Measurements from ENCODE around the gene KRTAP4-16. TPM values are rescaled to one million over a fixed set of nuclear protein-coding genes. Genes with fewer than 3 reads are reported as not detected.
"Not testable (repeated sequence)": the region's sequence is repeated elsewhere in the genome, so short reads cannot be mapped to it uniquely, and the experiment has no call there.

The KRTAP4-16 gene
- total RNA-seq, result not detected in 2 replicates
- long read RNA-seq, result 0 reads

- Mint-ChIP-seq H3K4me1 (ENCODE audit: unreplicated experiment) (peaks cover 57% of the 10 kb centered on the region), H3K27ac (ENCODE audit: unreplicated experiment) (no peak within 1 kb of the TSS), H3K27me3 (ENCODE audit: unreplicated experiment) (no peaks in the 10 kb centered on the region), H3K4me3 (ENCODE audit: unreplicated experiment) (no peak within 1 kb of the TSS), H3K9me3 (ENCODE audit: unreplicated experiment) (no peaks in the 10 kb centered on the region), H3K36me3 (ENCODE audit: unreplicated experiment) (no peaks in the 10 kb centered on the region)
- DNase-seq (ENCODE audit: extremely low spot score, unreplicated experiment), result no peak
- no peak for TF ChIP-seq CTCF (IDR thresholded peaks at IDR 0.05)
Measured at GRCh38 chr17:41101586-41102259, at the start of gene KRTAP4-16. Gene KRTAP4-16, minus strand, starts transcription at chr17:41102209. Its CDS starts 0 bp downstream, at chr17:41102209.

- Mint-ChIP-seq H3K27ac (ENCODE audit: unreplicated experiment) (no peak overlapping the region), H3K4me1 (ENCODE audit: unreplicated experiment) (no peaks in the 10 kb centered on the region), H3K36me3 (ENCODE audit: unreplicated experiment) (no peaks in the 10 kb centered on the region), H3K4me3 (ENCODE audit: unreplicated experiment) (no peak overlapping the region), H3K27me3 (ENCODE audit: unreplicated experiment) (no peaks in the 10 kb centered on the region), H3K9me3 (ENCODE audit: unreplicated experiment) (no peaks in the 10 kb centered on the region)
- TF ChIP-seq CTCF (IDR thresholded peaks at IDR 0.05), result no peak
- no peak for DNase-seq (ENCODE audit: extremely low spot score, unreplicated experiment)
Measured at GRCh38 chr17:41151525-41151924, 49.5 kb upstream of the KRTAP4-16 start.

- DNase-seq (ENCODE audit: extremely low spot score, unreplicated experiment), result no peak
- Mint-ChIP-seq H3K9me3 (ENCODE audit: unreplicated experiment) (no peaks in the 10 kb centered on the region), H3K4me1 (ENCODE audit: unreplicated experiment) (no peaks in the 10 kb centered on the region), H3K4me3 (ENCODE audit: unreplicated experiment) (no peak overlapping the region), H3K27ac (ENCODE audit: unreplicated experiment) (no peak overlapping the region), H3K36me3 (ENCODE audit: unreplicated experiment) (no peaks in the 10 kb centered on the region), H3K27me3 (ENCODE audit: unreplicated experiment) (no peaks in the 10 kb centered on the region)
- no peak for TF ChIP-seq CTCF (IDR thresholded peaks at IDR 0.05)
Measured at GRCh38 chr17:41150026-41150425, 48.0 kb upstream of the KRTAP4-16 start.

GRCh38 chr17:41149652-41149985, 47.6 kb upstream of the KRTAP4-16 start, which contains the start of gene KRTAP4-5:
Gene KRTAP4-5, minus strand, starts transcription at chr17:41149825. Its CDS starts 58 bp downstream, at chr17:41149767.
- Mint-ChIP-seq H3K4me3 (ENCODE audit: unreplicated experiment) (no peak within 1 kb of the TSS), H3K27ac (ENCODE audit: unreplicated experiment) (no peak within 1 kb of the TSS), H3K9me3 (ENCODE audit: unreplicated experiment) (no peaks in the 10 kb centered on the region), H3K27me3 (ENCODE audit: unreplicated experiment) (no peaks in the 10 kb centered on the region), H3K4me1 (ENCODE audit: unreplicated experiment) (no peaks in the 10 kb centered on the region), H3K36me3 (ENCODE audit: unreplicated experiment) (no peaks in the 10 kb centered on the region)
- no peak for TF ChIP-seq CTCF (IDR thresholded peaks at IDR 0.05)
- DNase-seq (ENCODE audit: extremely low spot score, unreplicated experiment), result no peak

GRCh38 chr17:41148971-41149651, 47.1 kb upstream of the KRTAP4-16 start:
- not testable (repeated sequence) for H3K27ac Mint-ChIP-seq (ENCODE audit: unreplicated experiment); H3K4me3 Mint-ChIP-seq (ENCODE audit: unreplicated experiment); H3K27me3 Mint-ChIP-seq (ENCODE audit: unreplicated experiment)

More at GRCh38 chr17:41148971-41149651, 47.1 kb upstream of the KRTAP4-16 start:
- not testable (repeated sequence) for DNase-seq (ENCODE audit: extremely low spot score, unreplicated experiment); H3K4me1 Mint-ChIP-seq (ENCODE audit: unreplicated experiment); H3K36me3 Mint-ChIP-seq (ENCODE audit: unreplicated experiment); H3K9me3 Mint-ChIP-seq (ENCODE audit: unreplicated experiment)
